ENCODE data around the gene TP53I11.
A peak's percentile ranks its signal among the peaks of the same experiment; 100 is the strongest.

TP53I11 gene

DNA sequence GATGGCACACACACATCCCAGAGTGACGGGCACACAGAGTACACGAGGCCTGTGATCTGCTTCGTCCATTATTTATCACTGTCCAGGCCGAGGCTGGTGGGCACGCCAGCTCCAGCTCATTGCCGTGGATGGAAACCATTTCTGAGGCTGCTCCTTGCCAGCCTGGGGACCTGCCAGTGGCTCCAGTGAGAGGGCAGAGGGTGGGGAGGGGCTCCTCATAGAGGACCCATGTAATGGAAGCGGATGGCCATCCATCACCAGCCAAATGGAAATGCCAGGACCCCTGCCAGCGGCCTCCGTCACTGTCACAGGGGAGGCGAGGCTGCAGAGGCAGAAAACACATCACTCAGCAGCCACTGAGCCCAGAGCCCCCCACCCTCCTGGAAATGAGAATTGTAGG is 35.7 kb downstream of the TP53I11 start:
- DNase-seq (ENCODE audit: insufficient read length, low spot score): no peak
- TF ChIP-seq, protein P1, sequence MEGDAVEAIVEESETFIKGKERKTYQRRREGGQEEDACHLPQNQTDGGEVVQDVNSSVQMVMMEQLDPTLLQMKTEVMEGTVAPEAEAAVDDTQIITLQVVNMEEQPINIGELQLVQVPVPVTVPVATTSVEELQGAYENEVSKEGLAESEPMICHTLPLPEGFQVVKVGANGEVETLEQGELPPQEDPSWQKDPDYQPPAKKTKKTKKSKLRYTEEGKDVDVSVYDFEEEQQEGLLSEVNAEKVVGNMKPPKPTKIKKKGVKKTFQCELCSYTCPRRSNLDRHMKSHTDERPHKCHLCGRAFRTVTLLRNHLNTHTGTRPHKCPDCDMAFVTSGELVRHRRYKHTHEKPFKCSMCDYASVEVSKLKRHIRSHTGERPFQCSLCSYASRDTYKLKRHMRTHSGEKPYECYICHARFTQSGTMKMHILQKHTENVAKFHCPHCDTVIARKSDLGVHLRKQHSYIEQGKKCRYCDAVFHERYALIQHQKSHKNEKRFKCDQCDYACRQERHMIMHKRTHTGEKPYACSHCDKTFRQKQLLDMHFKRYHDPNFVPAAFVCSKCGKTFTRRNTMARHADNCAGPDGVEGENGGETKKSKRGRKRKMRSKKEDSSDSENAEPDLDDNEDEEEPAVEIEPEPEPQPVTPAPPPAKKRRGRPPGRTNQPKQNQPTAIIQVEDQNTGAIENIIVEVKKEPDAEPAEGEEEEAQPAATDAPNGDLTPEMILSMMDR (IDR thresholded peaks at IDR 0.05; ENCODE audit: insufficient read depth, missing control alignments): no peak
- no peak for FAIRE-seq

GRCh38 chr11:44914105-44914504 is 36.6 kb downstream of the TP53I11 start:
- DNase-seq (ENCODE audit: insufficient read length, low spot score): no peak
- TF ChIP-seq, protein P1 (IDR thresholded peaks at IDR 0.05; ENCODE audit: insufficient read depth, missing control alignments): no peak
- FAIRE-seq: no peak

GRCh38 chr11:44913502-44913901 is 37.2 kb downstream of the TP53I11 start:
- FAIRE-seq (no peak), DNase-seq (ENCODE audit: insufficient read length, low spot score) (no peak)
- TF ChIP-seq, protein P1 (IDR thresholded peaks at IDR 0.05; ENCODE audit: insufficient read depth, missing control alignments): no peak

GRCh38 chr11:44912270-44912987 is 38.3 kb downstream of the TP53I11 start:
- TF ChIP-seq, protein P1 (IDR thresholded peaks at IDR 0.05; ENCODE audit: insufficient read depth, missing control alignments): no peak
- no peak for DNase-seq (ENCODE audit: insufficient read length, low spot score)

DNA sequence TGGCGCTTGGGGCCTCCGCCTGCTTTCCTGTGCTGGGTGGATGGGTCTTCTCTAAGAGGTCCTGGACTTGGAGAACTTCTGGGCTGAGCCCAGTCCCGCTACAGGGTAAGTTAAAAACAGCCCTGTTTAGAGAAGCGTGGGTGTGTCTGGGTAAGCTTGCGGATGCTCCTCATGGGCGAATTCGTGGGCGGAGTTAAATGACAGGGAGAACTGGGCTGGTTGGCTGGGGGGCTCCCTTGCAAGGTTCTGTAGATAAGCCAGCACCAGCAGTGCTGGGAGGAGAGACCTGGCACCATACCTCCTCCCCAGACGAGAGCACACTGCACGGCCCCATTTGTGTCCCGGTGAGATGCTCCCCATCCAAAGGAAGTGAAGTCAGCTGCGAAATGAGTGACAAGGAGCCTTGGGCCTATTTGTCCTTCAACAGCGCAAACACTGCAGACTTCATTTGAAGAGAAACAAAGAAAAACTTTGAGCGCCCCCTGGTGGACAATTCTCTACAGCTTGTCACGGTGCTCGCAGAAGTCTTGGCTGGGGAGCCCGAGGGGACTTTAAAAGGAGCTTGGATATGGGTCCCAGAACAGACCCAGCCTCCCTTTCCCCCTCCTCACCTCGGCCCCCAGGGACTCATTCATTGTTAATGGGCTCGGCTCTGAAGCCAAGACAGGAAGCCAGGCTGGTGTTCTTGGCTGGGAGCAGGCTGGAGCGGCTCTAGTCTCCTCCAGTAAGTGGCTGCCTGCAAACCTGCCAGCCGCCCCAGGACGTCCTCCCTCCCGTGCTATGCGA is 39.5 kb downstream of the TP53I11 start:
- TF ChIP-seq, protein P1 (IDR thresholded peaks at IDR 0.05; ENCODE audit: insufficient read depth, missing control alignments): peak; percentile 80
- FAIRE-seq (no peak), DNase-seq (ENCODE audit: insufficient read length, low spot score) (peak; percentile 93)

More at GRCh38 chr11:44912270-44912987, 38.3 kb downstream of the TP53I11 start:
- FAIRE-seq: no peak

DNA sequence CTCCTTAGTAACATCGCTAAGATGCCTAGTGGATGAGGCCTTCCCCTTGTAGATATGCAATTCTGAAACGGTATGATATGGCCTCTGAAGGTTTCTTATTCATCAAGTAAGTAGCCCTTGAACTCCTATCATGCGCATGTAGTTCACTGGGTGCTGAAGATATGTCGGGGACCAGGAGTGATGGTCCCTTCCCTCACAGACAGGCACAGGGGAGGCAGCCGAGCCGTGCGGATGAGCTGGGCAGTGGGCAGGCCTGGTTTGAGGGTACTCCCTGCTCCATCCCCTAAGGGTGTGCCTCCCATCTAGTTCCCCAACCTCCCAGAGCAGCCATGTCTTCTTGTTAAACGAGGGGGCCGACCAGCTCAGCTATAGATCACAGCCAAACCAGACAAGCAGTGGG is 40.1 kb downstream of the TP53I11 start:
- TF ChIP-seq, protein P1 (IDR thresholded peaks at IDR 0.05; ENCODE audit: insufficient read depth, missing control alignments): no peak
- no peak for FAIRE-seq
- no peak for DNase-seq (ENCODE audit: insufficient read length, low spot score)

DNA sequence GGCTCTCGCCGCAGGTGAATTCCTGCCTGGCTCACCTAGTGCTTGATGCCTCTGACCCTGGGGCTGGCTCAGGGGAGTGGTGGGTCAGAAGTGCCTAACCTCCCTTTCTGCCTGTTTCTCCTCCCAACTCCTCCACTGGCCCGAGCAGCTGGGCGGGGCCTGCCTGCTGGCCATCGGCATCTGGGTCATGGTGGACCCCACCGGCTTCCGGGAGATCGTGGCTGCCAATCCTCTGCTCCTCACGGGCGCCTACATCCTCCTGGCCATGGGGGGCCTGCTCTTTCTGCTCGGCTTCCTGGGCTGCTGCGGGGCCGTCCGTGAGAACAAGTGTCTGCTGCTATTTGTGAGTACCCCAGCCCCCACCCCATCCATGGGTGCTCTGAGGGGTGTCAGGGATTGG is 41.1 kb downstream of the TP53I11 start:
- DNase-seq (ENCODE audit: insufficient read length, low spot score) (no peak), FAIRE-seq (no peak)
- TF ChIP-seq, protein P1 (IDR thresholded peaks at IDR 0.05; ENCODE audit: insufficient read depth, missing control alignments): no peak
